HL-60 (cell line): ENCODE measurements around the gene RUSF1.
"Not testable (repeated sequence)": the region's sequence is repeated elsewhere in the genome, so short reads cannot be mapped to it uniquely, and the experiment has no call there.

Experiments used
- DNase-seq, 2 experiments: peaks; one replicate each; pipeline ENCODE4 v3.0.0-alpha.2; 2010 to 2020; ENCODE audit warnings: low read depth in 1 of 2, low spot score in 1 of 2
- H3K27ac ChIP-seq: fragments of 250-450 bp; sonication (Bioruptor Pico); replicated peaks from 2 replicates; pipeline ENCODE4 v1.5.1; 2020; ENCODE audit warnings: mild to moderate bottlenecking, moderate library complexity
- H3K27me3 ChIP-seq: fragments of 250-450 bp; sonication (Bioruptor Pico); 2 replicates; pipeline ENCODE4 v1.5.1; 2021; ENCODE audit warnings: mild to moderate bottlenecking, moderate library complexity; ENCODE audit not compliant: insufficient read depth, poor library complexity, severe bottlenecking
- H3K4me3 ChIP-seq: replicated peaks from 2 replicates; pipeline ENCODE4 v1.5.1; 2011; ENCODE audit warnings: mild to moderate bottlenecking, control low read depth, low read length; ENCODE audit not compliant: insufficient read depth
- CTCF ChIP-seq: IDR thresholded peaks from one replicate; pipeline ENCODE4 v1.5.1; 2011; ENCODE audit warnings: low read length, control low read depth, inconsistent platforms; ENCODE audit not compliant: insufficient read depth
- GABPA ChIP-seq: IDR thresholded peaks from 2 replicates; pipeline ENCODE4 v1.6.1; 2012; ENCODE audit warnings: low read depth
- POLR2AphosphoS5 ChIP-seq: IDR thresholded peaks from 2 replicates; pipeline ENCODE4 v1.6.1; 2012; ENCODE audit warnings: low read depth
- SPI1 ChIP-seq: IDR thresholded peaks from 2 replicates; pipeline ENCODE4 v1.6.1; 2012; ENCODE audit warnings: low read depth, mild to moderate bottlenecking, borderline replicate concordance
- TF ChIP-seq, protein P1 (sequence below): IDR thresholded peaks from 2 replicates; pipeline ENCODE4 v1.6.1; 2012; ENCODE audit warnings: low read depth; ENCODE audit not compliant: insufficient replicate concordance

The RUSF1 gene

DNA sequence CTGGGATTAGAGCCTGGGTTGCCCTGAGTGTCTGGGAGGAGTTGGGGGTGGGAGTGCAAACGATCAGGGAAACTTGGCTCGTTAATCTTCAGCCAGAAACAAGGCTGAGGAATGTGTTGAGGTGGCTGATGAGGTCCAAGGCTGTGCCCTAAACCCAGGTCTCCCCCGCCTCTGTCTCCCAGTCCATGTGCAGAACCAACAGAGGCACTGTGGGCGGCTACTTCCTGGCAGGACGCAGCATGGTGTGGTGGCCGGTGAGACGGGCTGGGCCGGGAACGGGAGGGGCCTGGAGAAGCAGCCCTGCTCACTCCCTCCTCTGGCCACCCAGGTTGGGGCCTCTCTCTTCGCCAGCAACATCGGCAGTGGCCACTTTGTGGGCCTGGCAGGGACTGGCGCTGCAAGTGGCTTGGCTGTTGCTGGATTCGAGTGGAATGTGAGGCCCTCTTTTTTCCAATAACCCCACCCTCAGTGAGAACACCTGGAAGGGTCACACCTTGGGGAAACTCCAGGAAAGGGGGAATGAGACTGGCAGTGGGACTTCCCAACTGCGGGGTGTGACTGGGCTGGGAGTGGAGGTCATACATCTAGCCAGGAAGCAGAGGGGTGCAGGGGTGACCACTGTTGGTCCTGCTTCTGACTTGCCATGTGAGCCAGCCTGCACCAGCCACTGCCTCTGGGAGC is 23.6 kb downstream of the RUSF1 start:
- no peak overlapping the region for H3K4me3 ChIP-seq
- TF ChIP-seq, protein P1, sequence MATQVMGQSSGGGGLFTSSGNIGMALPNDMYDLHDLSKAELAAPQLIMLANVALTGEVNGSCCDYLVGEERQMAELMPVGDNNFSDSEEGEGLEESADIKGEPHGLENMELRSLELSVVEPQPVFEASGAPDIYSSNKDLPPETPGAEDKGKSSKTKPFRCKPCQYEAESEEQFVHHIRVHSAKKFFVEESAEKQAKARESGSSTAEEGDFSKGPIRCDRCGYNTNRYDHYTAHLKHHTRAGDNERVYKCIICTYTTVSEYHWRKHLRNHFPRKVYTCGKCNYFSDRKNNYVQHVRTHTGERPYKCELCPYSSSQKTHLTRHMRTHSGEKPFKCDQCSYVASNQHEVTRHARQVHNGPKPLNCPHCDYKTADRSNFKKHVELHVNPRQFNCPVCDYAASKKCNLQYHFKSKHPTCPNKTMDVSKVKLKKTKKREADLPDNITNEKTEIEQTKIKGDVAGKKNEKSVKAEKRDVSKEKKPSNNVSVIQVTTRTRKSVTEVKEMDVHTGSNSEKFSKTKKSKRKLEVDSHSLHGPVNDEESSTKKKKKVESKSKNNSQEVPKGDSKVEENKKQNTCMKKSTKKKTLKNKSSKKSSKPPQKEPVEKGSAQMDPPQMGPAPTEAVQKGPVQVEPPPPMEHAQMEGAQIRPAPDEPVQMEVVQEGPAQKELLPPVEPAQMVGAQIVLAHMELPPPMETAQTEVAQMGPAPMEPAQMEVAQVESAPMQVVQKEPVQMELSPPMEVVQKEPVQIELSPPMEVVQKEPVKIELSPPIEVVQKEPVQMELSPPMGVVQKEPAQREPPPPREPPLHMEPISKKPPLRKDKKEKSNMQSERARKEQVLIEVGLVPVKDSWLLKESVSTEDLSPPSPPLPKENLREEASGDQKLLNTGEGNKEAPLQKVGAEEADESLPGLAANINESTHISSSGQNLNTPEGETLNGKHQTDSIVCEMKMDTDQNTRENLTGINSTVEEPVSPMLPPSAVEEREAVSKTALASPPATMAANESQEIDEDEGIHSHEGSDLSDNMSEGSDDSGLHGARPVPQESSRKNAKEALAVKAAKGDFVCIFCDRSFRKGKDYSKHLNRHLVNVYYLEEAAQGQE: no peak
- TF ChIP-seq CTCF (no peak), GABPA (no peak), SPI1 (no peak), POLR2AphosphoS5 (no peak)
- no peak for DNase-seq
- no peak overlapping the region for H3K27ac ChIP-seq
- H3K27me3 ChIP-seq: no peaks in the 10 kb centered on the region

- not testable (repeated sequence) for H3K27ac ChIP-seq, H3K27me3 ChIP-seq, DNase-seq, H3K4me3 ChIP-seq
Measured at GRCh38 chr16:31484048-31484447, 24.1 kb downstream of the RUSF1 start.

DNA sequence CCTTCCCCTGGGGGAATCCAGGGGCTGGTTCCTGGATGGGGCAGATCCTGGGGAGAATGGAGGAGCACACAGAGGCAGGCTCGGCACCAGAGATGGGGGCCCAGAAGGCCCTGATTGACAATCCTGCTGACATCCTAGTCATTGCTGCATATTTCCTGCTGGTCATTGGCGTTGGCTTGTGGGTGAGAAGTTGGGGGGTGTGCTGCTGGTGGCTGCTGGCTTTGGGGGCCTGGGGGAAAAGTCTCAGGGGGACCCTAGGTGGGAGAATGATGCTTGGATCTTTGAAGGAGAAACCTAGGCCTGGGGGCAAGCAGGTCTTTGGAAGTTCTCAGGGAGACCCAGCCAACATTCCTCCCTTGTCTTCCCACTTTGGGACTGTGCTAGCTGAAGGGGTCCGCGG is 25.1 kb downstream of the RUSF1 start, which contains the start of gene SLC5A2:
Gene SLC5A2, plus strand, starts transcription at position 43 of the 400 bp plus-strand sequence. Its CDS starts 14 bp downstream, at position 57.
- TF ChIP-seq, protein P1: no peak
- TF ChIP-seq CTCF: no peak
- TF ChIP-seq POLR2AphosphoS5: no peak
- no peak for TF ChIP-seq GABPA
- no peak for TF ChIP-seq SPI1
- no peak within 1 kb of the TSS for H3K27ac ChIP-seq
- no peak within 1 kb of the TSS for H3K4me3 ChIP-seq
- no peaks in the 10 kb centered on the region for H3K27me3 ChIP-seq
- no peak for DNase-seq

GRCh38 chr16:31480851-31481536 is 27.2 kb downstream of the RUSF1 start:
- DNase-seq: no peak
- TF ChIP-seq, protein P1: no peak
- TF ChIP-seq POLR2AphosphoS5: no peak
- no peak for TF ChIP-seq CTCF
- no peak for TF ChIP-seq GABPA
- no peak for TF ChIP-seq SPI1
- peaks cover 5% of the 10 kb centered on the region for H3K27me3 ChIP-seq
- H3K4me3 ChIP-seq: no peak overlapping the region
- H3K27ac ChIP-seq: no peak overlapping the region
